GM18502 (cell line): ENCODE results near the gene B4GAT1.
"Not testable (repeated sequence)": the region's sequence is repeated elsewhere in the genome, so short reads cannot be mapped to it uniquely, and the experiment has no call there.

Experiments
- ATAC-seq: cut with Tn5 transposase; IDR thresholded peaks from one replicate; pipeline ENCODE4 v1.9.1; 2021; ENCODE audit warnings: mild to moderate bottlenecking; ENCODE audit not compliant: unreplicated experiment, poor library complexity

The B4GAT1 gene

GRCh38 chr11:66326261-66327111 is 20.9 kb downstream of the B4GAT1 start:
- ATAC-seq, result no peak

GRCh38 chr11:66325263-66325671 is 22.2 kb downstream of the B4GAT1 start:
- no peak for ATAC-seq

GRCh38 chr11:66324664-66325063 is 22.8 kb downstream of the B4GAT1 start:
- no peak for ATAC-seq

- ATAC-seq, result no peak
These were observed 23.7 kb downstream of the B4GAT1 start for GRCh38 chr11:66323684-66324083.

- ATAC-seq, result no peak
These were observed 24.5 kb downstream of the B4GAT1 start for GRCh38 chr11:66322732-66323427.

GRCh38 chr11:66321606-66322005 is 25.8 kb downstream of the B4GAT1 start:
- ATAC-seq, result no peak

- ATAC-seq, result not testable (repeated sequence)
These were observed 26.7 kb downstream of the B4GAT1 start for GRCh38 chr11:66320748-66321147.

GRCh38 chr11:66320289-66320688 is 27.1 kb downstream of the B4GAT1 start:
- ATAC-seq, result not testable (repeated sequence)

GRCh38 chr11:66318600-66318970 is 28.8 kb downstream of the B4GAT1 start:
- no peak for ATAC-seq

- ATAC-seq, result no peak
These were observed 29.5 kb downstream of the B4GAT1 start for GRCh38 chr11:66317723-66318599.

GRCh38 chr11:66317322-66317722 is 30.1 kb downstream of the B4GAT1 start:
- no peak for ATAC-seq

GRCh38 chr11:66316849-66317251 is 30.6 kb downstream of the B4GAT1 start, which contains the start of gene CD248:
TSS of gene CD248 (minus strand) at chr11:66317044. CDS start at chr11:66317027, 17 bp downstream.
- no peak for ATAC-seq

GRCh38 chr11:66315921-66316811 is 31.3 kb downstream of the B4GAT1 start:
- no peak for ATAC-seq

GRCh38 chr11:66315498-66315885 is 31.9 kb downstream of the B4GAT1 start:
- no peak for ATAC-seq

- no peak for ATAC-seq
These were observed 32.6 kb downstream of the B4GAT1 start for GRCh38 chr11:66314561-66315497.

- ATAC-seq, result no peak
These were observed 33.3 kb downstream of the B4GAT1 start for GRCh38 chr11:66314186-66314501.

GRCh38 chr11:66313321-66314185 is 33.9 kb downstream of the B4GAT1 start:
- ATAC-seq, result no peak
